PC-9 (cell line): ENCODE measurements around the gene MCCD1.
"Not testable (repeated sequence)": the region's sequence is repeated elsewhere in the genome, so short reads cannot be mapped to it uniquely, and the experiment has no call there.

ENCODE experiments used
- EZH2 ChIP-seq: fragments of 200-600 bp; sonication (generic); IDR thresholded peaks from 2 replicates; pipeline ENCODE4 v1.8.0; 2017; ENCODE audit warnings: antibody characterized with exemption, low read depth
- TF ChIP-seq, protein P1 (sequence below): fragments of 200-600 bp; sonication (generic); conservative IDR thresholded peaks from 2 replicates; pipeline ENCODE4 v1.6.1; 2017; ENCODE audit warnings: mixed run types, antibody characterized with exemption, mild to moderate bottlenecking, moderate library complexity

DNA sequence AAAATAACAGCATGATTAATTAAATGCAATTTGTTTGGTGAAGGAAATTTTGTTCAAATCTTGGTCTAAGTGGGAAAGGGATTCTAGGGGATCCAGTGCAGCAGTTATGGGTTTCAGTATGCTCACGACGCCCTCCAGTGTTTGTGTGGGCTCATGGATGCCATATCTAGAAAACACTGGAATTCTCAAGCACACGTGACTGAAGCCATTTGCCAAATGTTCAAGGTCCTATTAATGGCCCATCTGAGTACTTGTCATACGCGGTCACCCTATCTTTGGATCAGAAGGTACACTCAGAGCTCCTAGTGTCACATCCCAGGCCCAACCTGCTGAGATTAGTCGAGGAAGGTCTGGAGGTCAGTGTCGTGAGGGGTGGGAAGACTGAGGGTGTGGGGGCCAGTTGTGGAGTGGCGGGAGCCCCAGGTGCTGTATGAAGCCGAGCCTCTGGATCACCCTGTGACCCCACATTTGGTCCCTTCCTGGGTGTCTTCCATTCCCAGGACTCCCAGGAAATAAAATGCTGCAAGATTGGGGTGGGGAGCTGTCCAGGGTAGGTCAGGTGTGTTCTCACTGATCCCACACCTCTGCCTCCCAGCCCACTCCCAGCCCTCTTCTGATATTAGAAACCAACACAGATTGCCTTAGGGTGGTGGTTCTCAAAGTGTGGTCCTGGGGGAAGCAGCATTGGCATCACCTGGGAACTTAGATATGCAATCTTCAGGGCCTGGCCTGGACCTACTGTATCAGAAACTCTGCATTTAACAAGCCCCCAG lies 42.5 kb upstream of the MCCD1 start:
- TF ChIP-seq, protein P1, sequence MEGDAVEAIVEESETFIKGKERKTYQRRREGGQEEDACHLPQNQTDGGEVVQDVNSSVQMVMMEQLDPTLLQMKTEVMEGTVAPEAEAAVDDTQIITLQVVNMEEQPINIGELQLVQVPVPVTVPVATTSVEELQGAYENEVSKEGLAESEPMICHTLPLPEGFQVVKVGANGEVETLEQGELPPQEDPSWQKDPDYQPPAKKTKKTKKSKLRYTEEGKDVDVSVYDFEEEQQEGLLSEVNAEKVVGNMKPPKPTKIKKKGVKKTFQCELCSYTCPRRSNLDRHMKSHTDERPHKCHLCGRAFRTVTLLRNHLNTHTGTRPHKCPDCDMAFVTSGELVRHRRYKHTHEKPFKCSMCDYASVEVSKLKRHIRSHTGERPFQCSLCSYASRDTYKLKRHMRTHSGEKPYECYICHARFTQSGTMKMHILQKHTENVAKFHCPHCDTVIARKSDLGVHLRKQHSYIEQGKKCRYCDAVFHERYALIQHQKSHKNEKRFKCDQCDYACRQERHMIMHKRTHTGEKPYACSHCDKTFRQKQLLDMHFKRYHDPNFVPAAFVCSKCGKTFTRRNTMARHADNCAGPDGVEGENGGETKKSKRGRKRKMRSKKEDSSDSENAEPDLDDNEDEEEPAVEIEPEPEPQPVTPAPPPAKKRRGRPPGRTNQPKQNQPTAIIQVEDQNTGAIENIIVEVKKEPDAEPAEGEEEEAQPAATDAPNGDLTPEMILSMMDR, result not testable (repeated sequence)
- not testable (repeated sequence) for TF ChIP-seq EZH2
